ENCODE measurements around the gene BRD7. TPM values are rescaled to one million over a fixed set of nuclear protein-coding genes. Genes with fewer than 3 reads are reported as not detected.

BRD7 gene
- total RNA-seq, 2 donors from 2014 or later = 28.0 to 28.9 TPM

- H3K9me3 ChIP-seq = no peaks in the 10 kb centered on the region
- no peak overlapping the region for H3K27ac ChIP-seq
- no peak for DNase-seq (ENCODE audit: low spot score)
- H3K4me3 ChIP-seq = no peak overlapping the region
- H3K27me3 ChIP-seq = no peaks in the 10 kb centered on the region
- peak in 1 of 2 donors; percentile 42 for TF ChIP-seq CTCF (IDR thresholded peaks at IDR 0.05)
- peaks cover 0 to 10% of the 10 kb centered on the region in 2 donors for H3K4me1 ChIP-seq
- H3K36me3 ChIP-seq = no peaks in the 10 kb centered on the region
Observed at GRCh38 chr16:50371936-50372595, 3.3 kb upstream of the BRD7 start.

- no peak for TF ChIP-seq CTCF (IDR thresholded peaks at IDR 0.05)
- Histone ChIP-seq H3K27me3 (no peaks in the 10 kb centered on the region), H3K27ac (no peak overlapping the region), H3K4me1 (peaks cover 0 to 19% of the 10 kb centered on the region in 2 donors), H3K9me3 (no peaks in the 10 kb centered on the region), H3K4me3 (no peak overlapping the region), H3K36me3 (no peaks in the 10 kb centered on the region)
- DNase-seq (ENCODE audit: low spot score) = no peak
Observed at GRCh38 chr16:50371036-50371716, 2.4 kb upstream of the BRD7 start.

- H3K4me1 ChIP-seq = peaks cover 0 to 26% of the 10 kb centered on the region in 2 donors
- H3K36me3 ChIP-seq = peaks cover 1% of the 10 kb centered on the region
- H3K9me3 ChIP-seq = no peaks in the 10 kb centered on the region
- no peaks in the 10 kb centered on the region for H3K27me3 ChIP-seq
- TF ChIP-seq CTCF (IDR thresholded peaks at IDR 0.05) = peak in 1 of 2 donors; percentile 0
- no peak for DNase-seq (ENCODE audit: low spot score)
- H3K4me3 ChIP-seq = peak overlapping the region; percentile 33 to 98
- H3K27ac ChIP-seq = peak overlapping the region in 1 of 2 donors; percentile 53
Observed at GRCh38 chr16:50369133-50369804, 481 bp upstream of the BRD7 start.

GRCh38 chr16:50367777-50368409 lies 895 bp downstream of the BRD7 start:
- H3K9me3 ChIP-seq = no peaks in the 10 kb centered on the region
- DNase-seq (ENCODE audit: low spot score) = no peak
- H3K4me1 ChIP-seq = peaks cover 0 to 26% of the 10 kb centered on the region in 2 donors
- peaks cover 12% of the 10 kb centered on the region for H3K36me3 ChIP-seq
- no peaks in the 10 kb centered on the region for H3K27me3 ChIP-seq
- peak overlapping the region in 1 of 2 donors; percentile 70 for H3K27ac ChIP-seq
- peak overlapping the region; percentile 96 to 98 for H3K4me3 ChIP-seq
- TF ChIP-seq CTCF (IDR thresholded peaks at IDR 0.05) = no peak

DNA sequence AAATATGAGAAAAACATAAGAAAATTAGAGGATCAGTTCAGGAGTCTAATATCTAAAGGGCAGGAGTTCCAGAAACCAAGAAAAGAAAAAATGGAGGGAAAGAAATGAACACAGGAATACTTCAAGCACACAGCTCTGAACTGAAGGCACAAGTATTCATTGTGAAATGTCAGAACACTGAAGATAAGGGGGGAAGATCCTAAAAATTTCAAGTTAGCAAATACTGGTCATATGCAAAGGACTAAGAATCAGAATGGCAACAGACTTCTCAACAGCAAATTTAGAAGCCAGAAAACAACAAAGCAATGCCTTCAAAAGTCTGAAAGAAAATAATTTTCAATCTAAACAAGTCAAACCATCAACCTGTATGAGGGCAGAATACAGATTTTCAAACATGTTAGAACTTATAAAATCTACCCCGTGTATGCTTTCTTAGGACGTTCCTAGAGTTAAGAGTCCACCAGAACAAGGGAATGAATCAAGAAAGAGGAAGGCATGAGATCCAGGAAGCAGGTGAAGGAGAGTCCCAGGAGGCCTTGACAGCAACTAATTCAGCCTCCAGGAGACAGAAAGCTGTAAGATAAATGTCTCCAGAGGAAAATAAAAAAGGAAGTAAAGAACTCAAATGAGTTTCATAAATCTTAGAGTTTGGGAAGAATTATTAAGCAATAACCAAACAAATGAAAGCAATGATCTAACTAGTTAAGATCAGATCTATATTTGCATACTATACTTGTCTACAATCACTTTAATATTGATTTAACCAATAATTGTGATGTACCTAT lies 2.8 kb downstream of the BRD7 start:
- no peaks in the 10 kb centered on the region for H3K9me3 ChIP-seq
- H3K4me3 ChIP-seq = no peak overlapping the region
- H3K27me3 ChIP-seq = no peaks in the 10 kb centered on the region
- peaks cover 0 to 37% of the 10 kb centered on the region in 2 donors for H3K4me1 ChIP-seq
- DNase-seq (ENCODE audit: low spot score) = no peak
- H3K27ac ChIP-seq = no peak overlapping the region
- no peak for TF ChIP-seq CTCF (IDR thresholded peaks at IDR 0.05)
- H3K36me3 ChIP-seq = peaks cover 12% of the 10 kb centered on the region

Data from right atrium auricular region (tissue), 2 donors.